ENCODE data around the gene SCD5. TPM values are rescaled to one million over a fixed set of nuclear protein-coding genes. Genes with fewer than 3 reads are reported as not detected.

The SCD5 gene
- polyA plus RNA-seq, 2 of the 4 experiments (the other 2 are of a cell fraction), result 9.8 to 11.9 TPM

DNA sequence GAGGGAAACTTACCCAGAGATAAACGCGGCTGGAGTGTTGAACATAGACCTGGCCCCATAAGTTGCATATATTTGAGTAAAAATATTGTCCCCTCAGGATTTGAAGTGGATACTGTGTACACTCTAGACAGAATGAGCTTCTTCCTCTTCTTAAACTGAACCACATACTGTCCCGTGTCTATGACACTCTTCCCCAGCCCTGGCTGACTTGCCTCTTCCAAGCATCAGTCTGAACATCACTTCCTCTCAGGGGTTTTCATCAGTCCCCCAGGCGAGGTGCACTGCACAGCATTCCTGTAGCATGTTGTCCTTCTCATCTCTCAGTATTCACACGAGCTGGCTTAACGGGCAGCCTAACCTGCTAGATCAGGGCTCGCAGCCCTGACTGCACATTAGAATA, 156.3 kb downstream of the SCD5 start:
- DNase-seq (ENCODE audit: low read depth in 1 of 2, low spot score in 1 of 2) (no peak), FAIRE-seq (no peak), ATAC-seq (no peak)
- no peak overlapping the region for H3K4me3 ChIP-seq
- WGBS (ENCODE audit: missing lambda C conversion rate), result 62% methylated on average over 7 of the region's 7 CpGs
- TF ChIP-seq, protein P1, sequence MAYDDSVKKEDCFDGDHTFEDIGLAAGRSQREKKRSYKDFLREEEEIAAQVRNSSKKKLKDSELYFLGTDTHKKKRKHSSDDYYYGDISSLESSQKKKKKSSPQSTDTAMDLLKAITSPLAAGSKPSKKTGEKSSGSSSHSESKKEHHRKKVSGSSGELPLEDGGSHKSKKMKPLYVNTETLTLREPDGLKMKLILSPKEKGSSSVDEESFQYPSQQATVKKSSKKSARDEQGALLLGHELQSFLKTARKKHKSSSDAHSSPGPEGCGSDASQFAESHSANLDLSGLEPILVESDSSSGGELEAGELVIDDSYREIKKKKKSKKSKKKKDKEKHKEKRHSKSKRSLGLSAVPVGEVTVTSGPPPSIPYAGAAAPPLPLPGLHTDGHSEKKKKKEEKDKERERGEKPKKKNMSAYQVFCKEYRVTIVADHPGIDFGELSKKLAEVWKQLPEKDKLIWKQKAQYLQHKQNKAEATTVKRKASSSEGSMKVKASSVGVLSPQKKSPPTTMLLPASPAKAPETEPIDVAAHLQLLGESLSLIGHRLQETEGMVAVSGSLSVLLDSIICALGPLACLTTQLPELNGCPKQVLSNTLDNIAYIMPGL (CRISPR knock-in tag; IDR thresholded peaks at IDR 0.05; ENCODE audit: borderline replicate concordance), result no peak
- TF ChIP-seq RNF2 (IDR thresholded peaks at IDR 0.05; ENCODE audit: borderline replicate concordance, low read depth) (no peak), NFE2L2 (conservative IDR thresholded peaks at IDR 0.05; ENCODE audit: low read length) (no peak), ZFP36 (IDR thresholded peaks at IDR 0.05; ENCODE audit: borderline replicate concordance, partially characterized antibody) (no peak), CHD2 (IDR thresholded peaks at IDR 0.05; ENCODE audit: low read length, partially characterized antibody) (no peak), ZSCAN20 (CRISPR knock-in tag; IDR thresholded peaks at IDR 0.05) (no peak), EHMT2 (IDR thresholded peaks at IDR 0.05; ENCODE audit: low read depth) (no peak), TFCP2L1 (CRISPR knock-in tag; IDR thresholded peaks at IDR 0.05) (no peak), CEBPB (IDR thresholded peaks at IDR 0.05) (no peak), EP300 (IDR thresholded peaks at IDR 0.05) (no peak), HOXB5 (CRISPR knock-in tag; IDR thresholded peaks at IDR 0.05) (no peak), GATA3 (IDR thresholded peaks at IDR 0.05; ENCODE audit: borderline replicate concordance) (no peak), HOXA7 (CRISPR knock-in tag; IDR thresholded peaks at IDR 0.05) (no peak), HDAC2 (IDR thresholded peaks at IDR 0.05) (no peak)
- TF ChIP-seq, protein P2, sequence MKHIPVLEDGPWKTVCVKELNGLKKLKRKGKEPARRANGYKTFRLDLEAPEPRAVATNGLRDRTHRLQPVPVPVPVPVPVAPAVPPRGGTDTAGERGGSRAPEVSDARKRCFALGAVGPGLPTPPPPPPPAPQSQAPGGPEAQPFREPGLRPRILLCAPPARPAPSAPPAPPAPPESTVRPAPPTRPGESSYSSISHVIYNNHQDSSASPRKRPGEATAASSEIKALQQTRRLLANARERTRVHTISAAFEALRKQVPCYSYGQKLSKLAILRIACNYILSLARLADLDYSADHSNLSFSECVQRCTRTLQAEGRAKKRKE (CRISPR knock-in tag; IDR thresholded peaks at IDR 0.05; ENCODE audit: low read depth), result no peak
- TF ChIP-seq, protein P3, sequence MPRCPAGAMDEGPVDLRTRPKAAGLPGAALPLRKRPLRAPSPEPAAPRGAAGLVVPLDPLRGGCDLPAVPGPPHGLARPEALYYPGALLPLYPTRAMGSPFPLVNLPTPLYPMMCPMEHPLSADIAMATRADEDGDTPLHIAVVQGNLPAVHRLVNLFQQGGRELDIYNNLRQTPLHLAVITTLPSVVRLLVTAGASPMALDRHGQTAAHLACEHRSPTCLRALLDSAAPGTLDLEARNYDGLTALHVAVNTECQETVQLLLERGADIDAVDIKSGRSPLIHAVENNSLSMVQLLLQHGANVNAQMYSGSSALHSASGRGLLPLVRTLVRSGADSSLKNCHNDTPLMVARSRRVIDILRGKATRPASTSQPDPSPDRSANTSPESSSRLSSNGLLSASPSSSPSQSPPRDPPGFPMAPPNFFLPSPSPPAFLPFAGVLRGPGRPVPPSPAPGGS (IDR thresholded peaks at IDR 0.05), result no peak
- H3K27ac ChIP-seq, result no peak overlapping the region
- no peaks in the 10 kb centered on the region for H3K9me3 ChIP-seq
- peaks cover 12% of the 10 kb centered on the region for H3K4me1 ChIP-seq
- ChIA-PET CTCF (no interaction called here), POLR2A (no interaction called here)
- H3K4me2 ChIP-seq, result no peak overlapping the region

DNA sequence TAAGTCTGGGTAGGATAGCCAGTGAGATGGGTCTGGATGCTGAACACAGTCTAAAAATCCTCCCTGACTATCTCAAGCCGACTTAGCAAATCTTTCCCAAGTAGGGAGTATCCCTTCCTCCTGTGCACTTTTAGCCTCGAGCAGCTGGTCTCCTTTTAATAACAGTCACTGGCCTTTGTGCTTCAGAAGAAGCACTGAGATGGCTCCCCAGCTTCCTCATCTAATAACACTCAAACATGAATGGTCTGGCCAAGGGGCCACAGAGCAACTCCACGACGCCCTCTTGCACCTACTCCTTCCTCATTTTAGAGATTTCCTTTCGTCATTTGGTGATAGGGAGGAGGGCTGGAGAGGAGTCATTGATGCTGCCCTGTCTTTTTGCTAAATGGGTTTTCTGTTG, 158.1 kb downstream of the SCD5 start:
- CTCF ChIA-PET, result no interaction called here
- 62% methylated on average over 5 of the region's 5 CpGs for WGBS (ENCODE audit: missing lambda C conversion rate)

More for the DNA sequence above, 158.1 kb downstream of the SCD5 start:
- Histone ChIP-seq H3K9me3 (no peaks in the 10 kb centered on the region), H3K27ac (no peak overlapping the region), H3K4me1 (peaks cover 12% of the 10 kb centered on the region), H3K4me2 (no peak overlapping the region), H3K4me3 (no peak overlapping the region)
- POLR2A ChIA-PET, result no interaction called here
- DNase-seq (ENCODE audit: low read depth in 1 of 2, low spot score in 1 of 2), result no peak
- no peak for ATAC-seq
- TF ChIP-seq, protein P4, sequence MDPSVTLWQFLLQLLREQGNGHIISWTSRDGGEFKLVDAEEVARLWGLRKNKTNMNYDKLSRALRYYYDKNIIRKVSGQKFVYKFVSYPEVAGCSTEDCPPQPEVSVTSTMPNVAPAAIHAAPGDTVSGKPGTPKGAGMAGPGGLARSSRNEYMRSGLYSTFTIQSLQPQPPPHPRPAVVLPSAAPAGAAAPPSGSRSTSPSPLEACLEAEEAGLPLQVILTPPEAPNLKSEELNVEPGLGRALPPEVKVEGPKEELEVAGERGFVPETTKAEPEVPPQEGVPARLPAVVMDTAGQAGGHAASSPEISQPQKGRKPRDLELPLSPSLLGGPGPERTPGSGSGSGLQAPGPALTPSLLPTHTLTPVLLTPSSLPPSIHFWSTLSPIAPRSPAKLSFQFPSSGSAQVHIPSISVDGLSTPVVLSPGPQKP (IDR thresholded peaks at IDR 0.05; ENCODE audit: low read depth, low read length), result no peak
- TF ChIP-seq, protein P3 (IDR thresholded peaks at IDR 0.05), result no peak
- no peak for TF ChIP-seq POLR2AphosphoS2 (conservative IDR thresholded peaks at IDR 0.05; ENCODE audit: low read length)
- no peak for TF ChIP-seq RARB (CRISPR knock-in tag; IDR thresholded peaks at IDR 0.05)
- no peak for TF ChIP-seq TFCP2L1 (CRISPR knock-in tag; IDR thresholded peaks at IDR 0.05)
- no peak for FAIRE-seq

All from A549 (cell line).